Measurements from ENCODE around the gene HNRNPK. TPM values are rescaled to one million over a fixed set of nuclear protein-coding genes. Genes with fewer than 3 reads are reported as not detected.

The HNRNPK gene
- total RNA-seq = 100 to 1,000 TPM; 491 to 614 TPM

GRCh38 chr9:83979812-83980394 lies at the start of gene HNRNPK:
TSS of gene HNRNPK (minus strand) at chr9:83980215. CDS start at chr9:83978252, 1,963 bp downstream.

GRCh38 chr9:83980395-83981125 lies 545 bp upstream of the HNRNPK start, which contains the start of gene RMI1:
TSS of gene RMI1 (plus strand) at chr9:83980805. CDS start at chr9:84000987, 20,182 bp downstream.

DNA sequence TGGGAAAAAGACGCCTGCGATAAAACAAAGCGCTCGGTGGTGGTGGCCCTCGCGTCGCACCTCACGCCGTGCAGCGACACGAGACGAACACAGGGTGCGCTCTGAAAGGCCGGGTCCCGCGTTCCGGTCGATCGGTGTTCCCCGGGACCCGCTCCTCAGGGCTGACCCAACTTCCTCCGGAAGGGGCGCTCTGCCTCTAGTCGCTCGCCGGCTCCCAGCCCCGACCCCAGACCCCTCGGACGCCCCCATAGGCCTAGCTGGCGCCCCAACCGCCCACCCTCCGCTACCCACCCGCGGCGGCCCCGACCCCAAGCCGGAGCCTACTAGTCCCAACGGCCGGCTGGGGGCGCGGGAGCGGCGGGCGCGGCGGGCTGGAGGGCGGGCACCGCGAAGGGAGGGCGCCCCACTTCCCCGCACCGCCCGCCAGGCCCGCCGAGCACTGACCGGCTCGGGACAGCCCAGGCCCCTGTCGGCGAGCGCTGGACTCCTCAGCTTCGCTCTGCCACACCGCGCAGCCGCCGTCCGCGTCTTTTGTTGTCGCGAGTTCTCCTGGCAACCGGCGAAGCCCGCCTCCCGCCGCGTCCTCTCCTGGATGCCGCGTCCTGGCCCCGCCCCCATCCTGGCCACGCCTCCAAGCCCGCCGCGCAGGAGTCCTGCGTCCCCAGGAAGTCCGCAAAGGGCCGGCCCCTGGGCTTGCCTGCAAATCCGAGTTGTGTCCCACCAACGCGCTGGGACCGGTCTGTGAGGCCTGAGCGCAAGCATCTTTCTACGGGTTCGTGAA lies 58.9 kb downstream of the HNRNPK start, which contains the start of gene KIF27:
Gene KIF27, minus strand, starts transcription at position 506 of the 781 bp plus-strand sequence. CDS start 5,841 bp downstream, outside the sequence.

Small RNAs within 50 kb of the gene (small RNA-seq; reads per million reads assigned to genes)
- 0 reads per million in 2 donors for gene RF00019

Other genes with a start within 250 kb of the HNRNPK start
- under 1 TPM; 0.33 to 0.34 TPM for gene GKAP1, start 162.4 kb downstream of the HNRNPK start, total RNA-seq
- gene KIF27, start 58.8 kb downstream of the HNRNPK start, total RNA-seq = 1 to 10 TPM; 2.0 to 2.8 TPM
- 10 to 100 TPM in 1 of 2 donors, 1 to 10 TPM in 1; 4.8 to 11.7 TPM for gene RMI1, start 590 bp upstream of the HNRNPK start, total RNA-seq

Data from melanocyte of skin (primary cell).